ENCODE measurements around the gene USP25.

DNA sequence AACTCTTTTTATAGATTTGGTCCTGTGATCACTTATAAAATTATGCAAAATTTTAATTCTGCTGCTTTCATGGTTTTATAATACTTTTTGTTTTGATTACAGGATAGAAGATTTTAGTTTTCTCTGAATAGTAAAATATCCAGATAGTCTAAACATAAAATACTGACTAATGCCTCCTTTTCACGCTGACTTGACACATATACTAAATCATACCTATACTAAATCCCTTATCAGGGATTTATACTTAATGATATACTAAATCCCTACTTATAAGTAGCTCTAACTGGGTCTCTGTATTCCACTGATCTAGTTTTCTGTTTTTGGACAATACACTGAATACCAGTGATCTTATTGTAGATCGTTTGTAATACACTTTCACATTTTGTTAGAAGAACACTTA, 128.0 kb downstream of the USP25 start:
- TF ChIP-seq CTCF (IDR thresholded peaks at IDR 0.05; ENCODE audit: insufficient read depth, low read length) = no peak
- TF ChIP-seq POLR2AphosphoS5 (IDR thresholded peaks at IDR 0.05; ENCODE audit: low read depth) = no peak
